Adrenal gland (tissue), 5 donors: Measurements from ENCODE around the gene PGP.

Source experiments
- POLR2A ChIP-seq, 2 donors: fragments of 450-650 bp; IDR thresholded peaks; one replicate each; pipeline ENCODE4 v1.6.1; 2017; ENCODE audit warnings: antibody characterized with exemption in 2 of 2, mild to moderate bottlenecking in 2 of 2, moderate library complexity in 1 of 2
- TF ChIP-seq, protein P1 (sequence below), 6 experiments: fragments of 450-650 bp in 4 of 6; fragments of 200-600 bp in 2 of 6; sonication (generic) in 1 of 6; IDR thresholded peaks; 1 replicate in 5 of 6; 2 replicates in 1 of 6; pipeline versions ENCODE4 v1.5.1 to v1.8.0; 2016 to 2021; ENCODE audit warnings: antibody characterized with exemption in 6 of 6, mild to moderate bottlenecking in 2 of 6, moderate library complexity in 1 of 6
- donor health status: DM: no; HTN: no; CAD: no.

DNA sequence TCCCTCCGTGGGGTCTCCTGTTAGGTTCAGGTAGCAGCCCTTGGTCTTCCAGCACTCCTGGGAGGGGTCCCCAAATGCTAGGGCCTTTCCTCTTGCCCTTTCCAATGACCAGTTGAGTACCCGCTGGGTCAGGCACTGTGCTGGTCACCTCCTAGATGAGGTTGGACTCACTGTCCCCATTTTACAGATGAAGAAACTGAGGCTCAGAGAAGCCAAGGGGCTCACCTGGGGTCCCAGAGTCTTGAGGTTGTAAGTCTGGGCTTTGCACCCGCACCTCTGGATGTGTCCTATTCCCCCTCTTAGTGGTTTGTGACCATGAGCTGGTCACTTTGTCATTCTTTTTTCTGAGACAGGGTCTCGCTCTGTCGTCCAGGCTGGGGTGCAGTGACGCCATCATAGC lies 16.9 kb downstream of the PGP start:
- TF ChIP-seq, protein P1, sequence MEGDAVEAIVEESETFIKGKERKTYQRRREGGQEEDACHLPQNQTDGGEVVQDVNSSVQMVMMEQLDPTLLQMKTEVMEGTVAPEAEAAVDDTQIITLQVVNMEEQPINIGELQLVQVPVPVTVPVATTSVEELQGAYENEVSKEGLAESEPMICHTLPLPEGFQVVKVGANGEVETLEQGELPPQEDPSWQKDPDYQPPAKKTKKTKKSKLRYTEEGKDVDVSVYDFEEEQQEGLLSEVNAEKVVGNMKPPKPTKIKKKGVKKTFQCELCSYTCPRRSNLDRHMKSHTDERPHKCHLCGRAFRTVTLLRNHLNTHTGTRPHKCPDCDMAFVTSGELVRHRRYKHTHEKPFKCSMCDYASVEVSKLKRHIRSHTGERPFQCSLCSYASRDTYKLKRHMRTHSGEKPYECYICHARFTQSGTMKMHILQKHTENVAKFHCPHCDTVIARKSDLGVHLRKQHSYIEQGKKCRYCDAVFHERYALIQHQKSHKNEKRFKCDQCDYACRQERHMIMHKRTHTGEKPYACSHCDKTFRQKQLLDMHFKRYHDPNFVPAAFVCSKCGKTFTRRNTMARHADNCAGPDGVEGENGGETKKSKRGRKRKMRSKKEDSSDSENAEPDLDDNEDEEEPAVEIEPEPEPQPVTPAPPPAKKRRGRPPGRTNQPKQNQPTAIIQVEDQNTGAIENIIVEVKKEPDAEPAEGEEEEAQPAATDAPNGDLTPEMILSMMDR (IDR thresholded peaks at IDR 0.05), result no peak
- no peak for TF ChIP-seq POLR2A (IDR thresholded peaks at IDR 0.05)
